A673 (cell line): ENCODE measurements around the gene ROR2. TPM values are rescaled to one million over a fixed set of nuclear protein-coding genes. Genes with fewer than 3 reads are reported as not detected.
A peak's percentile ranks its signal among the peaks of the same experiment; 100 is the strongest.

Experiments
- BruUV-seq: library from RNA; stranded (reverse); fragments of 400-500 nt; replicated peaks from 2 replicates; lab custom pipeline; 2021; lab: Mats Ljungman, UMichigan
- CTCF ChIA-PET: fragments of 300-600 bp; sonication (Branson Sonifier 250); formaldehyde crosslinking; loops from one replicate; lab custom pipeline; 2022; ENCODE audit warnings: antibody characterized with exemption; lab: Charles Lee
- POLR2A ChIA-PET: fragments of 300-600 bp; sonication (Branson Sonifier 250); formaldehyde crosslinking; loops from one replicate; lab custom pipeline; 2022; ENCODE audit warnings: antibody characterized with exemption; ENCODE audit not compliant: low non-redundant PET; lab: Charles Lee
- DNase-seq: peaks from one replicate; pipeline ENCODE4 v3.0.0-alpha.2; 2015; ENCODE audit warnings: low spot score
- H3K27ac ChIP-seq: fragments of 200-600 bp; sonication (generic); 2 replicates; pipeline ENCODE4 v1.5.1; 2016; ENCODE audit warnings: mixed run types, low read depth, mild to moderate bottlenecking, mixed read lengths, antibody characterized with exemption, low read length; ENCODE audit not compliant: poor library complexity, severe bottlenecking
- H3K27me3 ChIP-seq: fragments of 200-600 bp; sonication (generic); replicated peaks from 2 replicates; pipeline ENCODE4 v1.6.1; 2017; ENCODE audit warnings: mixed run types, low read depth, mild to moderate bottlenecking, mixed read lengths, antibody characterized with exemption, low read length; ENCODE audit not compliant: insufficient read depth, poor library complexity
- H3K36me3 ChIP-seq: fragments of 200-600 bp; sonication (generic); 2 replicates; pipeline ENCODE4 v1.6.1; 2016; ENCODE audit warnings: mixed run types, mild to moderate bottlenecking, mixed read lengths, antibody characterized with exemption, low read length; ENCODE audit not compliant: insufficient read depth, poor library complexity, severe bottlenecking
- H3K4me1 ChIP-seq: fragments of 200-600 bp; sonication (generic); 2 replicates; pipeline ENCODE4 v1.6.1; 2017; ENCODE audit warnings: mixed run types, mild to moderate bottlenecking, mixed read lengths, antibody characterized with exemption, low read length; ENCODE audit not compliant: insufficient read depth, poor library complexity, severe bottlenecking
- H3K4me3 ChIP-seq: fragments of 200-600 bp; sonication (generic); 2 replicates; pipeline ENCODE4 v1.5.1; 2016; ENCODE audit warnings: low read depth, mixed run types, mild to moderate bottlenecking, mixed read lengths, low read length; ENCODE audit not compliant: poor library complexity, severe bottlenecking
- H3K9me3 ChIP-seq: fragments of 200-600 bp; sonication (generic); 2 replicates; pipeline ENCODE4 v1.6.1; 2016; ENCODE audit warnings: mixed run types, low read depth, mild to moderate bottlenecking, mixed read lengths, antibody characterized with exemption, low read length; ENCODE audit not compliant: poor library complexity, severe bottlenecking
- EZH2 ChIP-seq: fragments of 200-600 bp; sonication (generic); IDR thresholded peaks from 2 replicates; pipeline ENCODE4 v1.6.1; 2017; ENCODE audit warnings: borderline replicate concordance, low read depth, mild to moderate bottlenecking, mixed read lengths, antibody characterized with exemption, low read length; ENCODE audit not compliant: poor library complexity, severe bottlenecking
- intact Hi-C: fragments of 100-400 bp; cut with micrococcal nuclease; formaldehyde crosslinking; loops from one replicate; pipeline ENCODE4 v1.10.0; 2022; ENCODE audit not compliant: unreplicated experiment
- total RNA-seq: library from RNA; stranded (reverse); gene quantifications from 2 replicates; pipeline ENCODE4 v1.2.3, GENCODE V29; 2021
- TF ChIP-seq, protein P1 (sequence below): fragments of 300-800, 200-600 bp; sonication (generic); conservative IDR thresholded peaks from 2 replicates; pipeline ENCODE4 v1.5.1; 2017; ENCODE audit warnings: low read depth, mild to moderate bottlenecking, antibody characterized with exemption, low read length, moderate library complexity, mixed read lengths

ROR2 gene
- total RNA-seq, 1 experiment from 2014 or later, result 12.3 TPM

DNA sequence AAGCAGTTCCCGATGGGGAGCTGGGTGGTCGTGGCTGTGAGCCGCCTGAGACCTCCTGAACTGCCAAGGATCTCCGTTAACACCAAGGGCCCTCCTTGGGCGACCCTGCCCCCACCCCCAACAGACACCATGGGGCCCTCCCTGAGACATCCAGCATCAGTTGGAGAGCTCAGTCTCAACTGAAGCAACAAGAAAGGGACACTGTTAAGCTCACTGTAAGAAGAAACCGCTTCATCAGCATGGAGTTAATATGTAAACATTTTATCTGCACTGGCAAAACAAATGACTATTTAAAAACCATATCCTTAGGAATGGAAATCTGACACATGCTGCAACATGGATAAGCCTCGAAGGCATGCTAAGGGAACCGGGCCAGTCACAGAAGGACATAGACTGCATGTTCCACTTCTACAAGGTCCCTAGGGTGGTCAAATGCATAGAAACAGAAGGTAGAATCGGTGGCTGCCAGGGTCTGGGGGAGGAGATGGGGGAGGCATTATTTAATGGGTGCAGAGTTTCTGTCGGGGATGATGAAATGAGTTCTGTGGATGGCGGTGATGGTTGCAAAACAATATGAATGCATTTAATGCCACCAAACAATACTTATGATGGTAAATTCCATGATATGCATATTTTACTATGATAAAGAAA lies 47.4 kb downstream of the ROR2 start:
- ChIA-PET POLR2A (no interaction called here), CTCF (no interaction called here)
- H3K27ac ChIP-seq, result peak overlapping the region; percentile 59
- no peak overlapping the region for H3K4me3 ChIP-seq
- no peaks in the 10 kb centered on the region for H3K9me3 ChIP-seq
- intact Hi-C loops, result no loop called here
- H3K4me1 ChIP-seq, result peaks cover 96% of the 10 kb centered on the region
- DNase-seq, result no peak
- no peak for TF ChIP-seq EZH2
- TF ChIP-seq, protein P1, sequence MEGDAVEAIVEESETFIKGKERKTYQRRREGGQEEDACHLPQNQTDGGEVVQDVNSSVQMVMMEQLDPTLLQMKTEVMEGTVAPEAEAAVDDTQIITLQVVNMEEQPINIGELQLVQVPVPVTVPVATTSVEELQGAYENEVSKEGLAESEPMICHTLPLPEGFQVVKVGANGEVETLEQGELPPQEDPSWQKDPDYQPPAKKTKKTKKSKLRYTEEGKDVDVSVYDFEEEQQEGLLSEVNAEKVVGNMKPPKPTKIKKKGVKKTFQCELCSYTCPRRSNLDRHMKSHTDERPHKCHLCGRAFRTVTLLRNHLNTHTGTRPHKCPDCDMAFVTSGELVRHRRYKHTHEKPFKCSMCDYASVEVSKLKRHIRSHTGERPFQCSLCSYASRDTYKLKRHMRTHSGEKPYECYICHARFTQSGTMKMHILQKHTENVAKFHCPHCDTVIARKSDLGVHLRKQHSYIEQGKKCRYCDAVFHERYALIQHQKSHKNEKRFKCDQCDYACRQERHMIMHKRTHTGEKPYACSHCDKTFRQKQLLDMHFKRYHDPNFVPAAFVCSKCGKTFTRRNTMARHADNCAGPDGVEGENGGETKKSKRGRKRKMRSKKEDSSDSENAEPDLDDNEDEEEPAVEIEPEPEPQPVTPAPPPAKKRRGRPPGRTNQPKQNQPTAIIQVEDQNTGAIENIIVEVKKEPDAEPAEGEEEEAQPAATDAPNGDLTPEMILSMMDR, result no peak
- BruUV-seq, result no TSS peak
- H3K36me3 ChIP-seq, result no peaks in the 10 kb centered on the region
- H3K27me3 ChIP-seq, result no peaks in the 10 kb centered on the region

DNA sequence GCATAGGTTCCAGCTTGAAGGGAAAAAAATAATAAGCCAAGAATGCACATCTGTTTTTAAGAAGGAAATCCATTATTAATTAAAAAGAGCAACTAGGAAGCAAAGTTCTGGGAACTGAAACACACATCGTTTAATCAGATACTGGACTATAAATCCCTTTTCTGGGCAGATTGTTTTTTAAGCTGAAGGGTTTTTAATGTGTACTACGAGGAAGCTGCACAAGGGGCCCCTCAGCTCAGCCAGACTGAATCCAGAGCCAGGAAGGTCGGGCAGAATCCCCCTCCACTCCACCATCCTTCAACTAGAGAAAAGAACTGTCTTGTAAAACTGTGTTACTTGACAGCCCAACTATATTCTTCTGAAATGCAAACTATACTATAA lies 49.2 kb downstream of the ROR2 start:
- H3K4me1 ChIP-seq, result peaks cover 98% of the 10 kb centered on the region

DNA sequence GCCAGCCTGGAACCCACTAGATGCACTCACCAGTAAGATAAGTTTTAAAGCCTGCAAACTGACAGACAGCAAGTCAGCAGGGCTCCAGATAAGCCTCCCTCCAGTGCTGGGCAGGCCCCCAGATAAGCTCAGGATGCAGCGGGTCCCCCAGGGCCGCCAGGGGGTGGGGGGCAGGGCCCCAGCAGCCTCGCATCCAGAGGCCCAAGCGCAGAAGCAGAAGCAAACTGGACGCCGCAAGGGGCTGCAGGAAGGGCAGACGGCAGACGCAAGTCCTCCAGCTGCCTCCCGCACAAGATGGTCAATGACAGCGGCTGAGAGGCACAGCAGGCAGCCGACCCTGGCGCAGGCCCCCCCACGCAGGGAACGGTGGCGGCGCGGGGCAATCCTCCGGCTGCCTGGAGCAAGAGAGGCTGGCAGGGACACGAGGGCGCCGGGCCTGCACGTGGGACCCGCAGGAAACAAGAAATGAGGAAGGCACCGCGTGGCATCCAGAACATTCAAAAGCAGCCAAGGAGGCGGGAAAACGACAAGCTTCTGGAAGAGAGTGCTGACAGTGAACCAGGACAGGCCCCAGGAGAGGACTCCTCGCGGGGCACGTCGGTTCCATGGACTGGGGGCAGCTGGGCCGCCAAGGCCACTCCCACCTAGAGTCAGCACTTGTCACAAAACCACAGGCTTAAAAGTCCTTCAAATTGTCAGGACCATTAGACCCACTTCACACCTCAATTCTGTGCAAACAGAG lies 49.8 kb downstream of the ROR2 start:
- H3K4me3 ChIP-seq, result no peak overlapping the region
- CTCF ChIA-PET, result no interaction called here
- POLR2A ChIA-PET, result no interaction called here
- H3K4me1 ChIP-seq, result peaks cover 96% of the 10 kb centered on the region
- peak; percentile 64 for DNase-seq
- TF ChIP-seq, protein P1, result no peak
- TF ChIP-seq EZH2, result no peak
- no peaks in the 10 kb centered on the region for H3K27me3 ChIP-seq
- BruUV-seq, result no TSS peak
- no peaks in the 10 kb centered on the region for H3K9me3 ChIP-seq
- peak overlapping the region; percentile 80 for H3K27ac ChIP-seq
- intact Hi-C loops, result no loop called here
- no peaks in the 10 kb centered on the region for H3K36me3 ChIP-seq

More for the DNA sequence above, 49.2 kb downstream of the ROR2 start:
- TF ChIP-seq, protein P1, result no peak
- H3K36me3 ChIP-seq, result no peaks in the 10 kb centered on the region
- DNase-seq, result no peak
- H3K4me3 ChIP-seq, result no peak overlapping the region
- intact Hi-C loops, result no loop called here
- H3K9me3 ChIP-seq, result no peaks in the 10 kb centered on the region
- H3K27me3 ChIP-seq, result no peaks in the 10 kb centered on the region
- POLR2A ChIA-PET, result no interaction called here
- no TSS peak for BruUV-seq
- H3K27ac ChIP-seq, result peak overlapping the region; percentile 80
- CTCF ChIA-PET, result no interaction called here
